ENCODE data around the gene TRPV2.

DNA sequence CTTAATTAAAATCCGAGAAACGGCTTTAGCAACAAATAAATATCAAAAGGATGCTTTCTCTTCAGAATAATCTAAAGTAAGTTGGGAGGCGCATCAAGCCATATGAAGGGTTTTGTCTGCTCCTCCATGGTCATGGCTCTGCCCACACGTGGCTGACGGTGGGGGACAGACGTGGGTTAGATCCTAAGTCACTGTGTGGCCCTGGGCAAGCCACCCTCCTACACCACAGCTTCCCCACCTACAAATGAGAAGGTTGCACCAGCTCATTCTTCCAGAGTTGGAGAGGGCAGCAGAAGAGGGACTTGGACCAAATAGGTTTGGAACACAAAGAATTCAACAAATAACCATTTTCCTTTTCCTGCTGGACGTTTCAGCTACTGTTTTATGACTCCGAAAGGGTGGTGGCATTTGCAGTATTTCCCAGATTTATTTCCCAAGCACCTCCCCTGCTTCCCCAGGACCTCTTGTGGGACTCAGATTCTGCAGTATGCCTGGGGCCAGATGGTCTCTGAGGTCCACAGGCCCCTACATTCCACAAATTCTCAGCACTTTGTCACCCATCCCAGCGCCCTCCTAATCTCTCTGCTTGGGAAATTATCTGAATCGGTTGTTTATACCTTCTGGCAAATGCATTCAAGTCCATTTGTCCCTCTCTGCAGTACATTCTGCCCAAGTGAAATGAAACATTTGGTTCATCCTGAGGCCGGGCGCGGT is 58.8 kb downstream of the TRPV2 start:
- TF ChIP-seq CTCF (conservative IDR thresholded peaks at IDR 0.05; ENCODE audit: low read length) (no peak), EZH2phosphoT487 (IDR thresholded peaks at IDR 0.05; ENCODE audit: borderline replicate concordance, low read depth, low read length) (no peak)

Measured in OCI-LY7 (cell line).